ENCODE data around the gene DIAPH2.

- no peak for TF ChIP-seq POLR2A (IDR thresholded peaks at IDR 0.05; ENCODE audit: low read depth, low read length)
- TF ChIP-seq TAF1 (IDR thresholded peaks at IDR 0.05; ENCODE audit: borderline replicate concordance, low read depth, low read length) = no peak
- no peak for TF ChIP-seq POLR2AphosphoS5 (IDR thresholded peaks at IDR 0.05; ENCODE audit: low read depth, low read length)
Measured at GRCh38 chrX:97175147-97175546, 490.5 kb downstream of the DIAPH2 start.

Data from GM12892 (cell line).